GM12872 (cell line): ENCODE measurements around the gene TMEM179B.

Experiments used
- CTCF ChIP-seq: IDR thresholded peaks from 3 replicates; pipeline ENCODE4 v1.5.1; 2011; ENCODE audit warnings: low read depth, mild to moderate bottlenecking, low read length, moderate library complexity; ENCODE audit not compliant: insufficient read depth

The TMEM179B gene

GRCh38 chr11:62832336-62833234 is 45.4 kb downstream of the TMEM179B start, which contains the start of gene TEX54:
TSS of gene TEX54 (minus strand) at chr11:62832841.
- TF ChIP-seq CTCF, result no peak

- no peak for TF ChIP-seq CTCF
Observed at GRCh38 chr11:62835336-62835735, 48.1 kb downstream of the TMEM179B start.

- TF ChIP-seq CTCF, result no peak
Observed at GRCh38 chr11:62839050-62839945, 52.1 kb downstream of the TMEM179B start, which contains the start of gene WDR74. TSS of gene WDR74 (minus strand) at chr11:62839590. CDS start at chr11:62839570, 20 bp downstream.
